Upper lobe of left lung (tissue), 6 donors: Measurements from ENCODE around the gene ZMYND8. TPM values are rescaled to one million over a fixed set of nuclear protein-coding genes. Genes with fewer than 3 reads are reported as not detected.

Experiments
- ATAC-seq, 2 donors: fragments of 200-7000 bp; cut with Tn5 transposase; one replicate each; pipeline ENCODE4 v1.9.1; 2022; ENCODE audit warnings: mild to moderate bottlenecking in 2 of 2, moderate library complexity in 2 of 2; ENCODE audit not compliant: low FRiP score in 2 of 2
- DNase-seq, 2 donors: peaks; one replicate each; pipeline ENCODE4 v3.0.0-alpha.2; 2019 to 2020
- H3K27ac ChIP-seq, 4 donors: fragments of 200-600 bp; sonication (generic); one replicate each; pipeline ENCODE4 v1.5.1; 2016 to 2019
- H3K27me3 ChIP-seq, 4 donors: fragments of 200-600 bp; sonication (generic); one replicate each; pipeline ENCODE4 v1.5.1; 2017 to 2019
- H3K36me3 ChIP-seq, 4 donors: fragments of 200-600 bp; sonication (generic); one replicate each; pipeline ENCODE4 v1.5.1; 2016 to 2019
- H3K4me1 ChIP-seq, 4 donors: fragments of 200-600 bp; sonication (generic); one replicate each; pipeline ENCODE4 v1.5.1; 2018 to 2019
- H3K4me3 ChIP-seq, 4 donors: fragments of 200-600 bp; sonication (generic); one replicate each; pipeline ENCODE4 v1.5.1; 2017 to 2019; ENCODE audit warnings: mild to moderate bottlenecking in 2 of 4, moderate library complexity in 1 of 4
- H3K9me3 ChIP-seq, 4 donors: fragments of 200-600 bp; sonication (generic); one replicate each; pipeline ENCODE4 v1.5.1; 2018 to 2019
- CTCF ChIP-seq, 6 experiments: fragments of 450-650 bp in 4 of 6; fragments of 200-600 bp in 2 of 6; sonication (generic) in 2 of 6; IDR thresholded peaks; one replicate each; pipeline ENCODE4 v1.5.1; 2016 to 2019; ENCODE audit warnings: antibody characterized with exemption in 6 of 6
- EP300 ChIP-seq, 4 donors: sonication (generic); formaldehyde crosslinking; IDR thresholded peaks; one replicate each; pipeline ENCODE4 v1.5.1; 2017; ENCODE audit warnings: antibody characterized with exemption in 4 of 4, control low read depth in 2 of 4
- POLR2A ChIP-seq, 4 donors: fragments of 450-650 bp; IDR thresholded peaks; one replicate each; pipeline ENCODE4 v1.5.1; 2016 to 2017; ENCODE audit warnings: antibody characterized with exemption in 4 of 4, mild to moderate bottlenecking in 2 of 4
- POLR2AphosphoS5 ChIP-seq, 2 donors: sonication (generic); formaldehyde crosslinking; IDR thresholded peaks; one replicate each; pipeline ENCODE4 v1.5.1; 2017; ENCODE audit warnings: antibody characterized with exemption in 2 of 2
- WGBS, 2 donors: methylation state at CpG; one replicate each; pipeline ENCODE4 v1.1.5; 2017 to 2018; 5-methylcytosine and 5-hydroxymethylcytosine counted together
- total RNA-seq, 6 donors: library from RNA; depleted of rRNA in 4 of 6; stranded (reverse); fragments of >200 nt in 4 of 6; gene quantifications; one replicate each; pipeline versions ENCODE4 v1.1.0 to v1.2.1, GENCODE V29; 2016 to 2021
- donor health status: DM: no; HTN: no; CAD: no; lungs with moderate emphysema.
- donor health status: DM: no; HTN: yes; CAD: no; lungs with severe emphysema.

ZMYND8 gene
- total RNA-seq, 6 donors from 2014 or later: 24.6 to 120 (median 51.8) TPM

GRCh38 chr20:47256668-47257236 is 99.7 kb downstream of the ZMYND8 start:
- Histone ChIP-seq H3K36me3 (peaks cover 3 to 58% (median 35%) of the 10 kb centered on the region in 4 donors), H3K4me1 (peaks cover 7 to 14% (median 9%) of the 10 kb centered on the region in 4 donors), H3K4me3 (no peak overlapping the region), H3K27me3 (no peaks in the 10 kb centered on the region), H3K27ac (peak overlapping the region in 1 of 4 donors; percentile 49), H3K9me3 (no peaks in the 10 kb centered on the region)
- WGBS, 2 donors: 64 to 83% methylated on average over 8 of the region's 8 CpGs
- TF ChIP-seq CTCF (IDR thresholded peaks at IDR 0.05) (no peak), POLR2A (IDR thresholded peaks at IDR 0.05) (no peak), EP300 (IDR thresholded peaks at IDR 0.05) (no peak), POLR2AphosphoS5 (IDR thresholded peaks at IDR 0.05) (no peak)
- no peak for ATAC-seq
- no peak for DNase-seq

- H3K27me3 ChIP-seq: no peaks in the 10 kb centered on the region
Observed at GRCh38 chr20:47253872-47254271, 102.6 kb downstream of the ZMYND8 start.

GRCh38 chr20:47252879-47253307 is 103.6 kb downstream of the ZMYND8 start:
- no peak for TF ChIP-seq POLR2AphosphoS5 (IDR thresholded peaks at IDR 0.05)
- WGBS, 2 donors: 50 to 84% methylated on average over 1 to 3 of the region's 3 CpGs
- DNase-seq (no peak), ATAC-seq (no peak)
- no peaks in the 10 kb centered on the region for H3K27me3 ChIP-seq
- H3K4me3 ChIP-seq: no peak overlapping the region
- no peaks in the 10 kb centered on the region for H3K9me3 ChIP-seq
- peak overlapping the region in 1 of 4 donors; percentile 18 for H3K27ac ChIP-seq
- peaks cover 9 to 69% (median 42%) of the 10 kb centered on the region in 4 donors for H3K36me3 ChIP-seq
- no peaks in the 10 kb centered on the region for H3K4me1 ChIP-seq

More at GRCh38 chr20:47253872-47254271, 102.6 kb downstream of the ZMYND8 start:
- Histone ChIP-seq H3K4me3 (no peak overlapping the region), H3K36me3 (peaks cover 2 to 69% (median 32%) of the 10 kb centered on the region in 4 donors), H3K27ac (no peak overlapping the region), H3K9me3 (no peaks in the 10 kb centered on the region), H3K4me1 (peaks cover 2 to 9% (median 3%) of the 10 kb centered on the region in 4 donors)
- 77 to 82% methylated on average over 6 of the region's 6 CpGs for WGBS, 2 donors
- DNase-seq (no peak), ATAC-seq (no peak)
- no peak for TF ChIP-seq CTCF (IDR thresholded peaks at IDR 0.05)
- no peak for TF ChIP-seq EP300 (IDR thresholded peaks at IDR 0.05)
- no peak for TF ChIP-seq POLR2AphosphoS5 (IDR thresholded peaks at IDR 0.05)
- no peak for TF ChIP-seq POLR2A (IDR thresholded peaks at IDR 0.05)

GRCh38 chr20:47251154-47252020 is 105.1 kb downstream of the ZMYND8 start:
- TF ChIP-seq EP300 (IDR thresholded peaks at IDR 0.05) (no peak), POLR2A (IDR thresholded peaks at IDR 0.05) (no peak), POLR2AphosphoS5 (IDR thresholded peaks at IDR 0.05) (no peak), CTCF (IDR thresholded peaks at IDR 0.05) (no peak)
- H3K27me3 ChIP-seq: no peaks in the 10 kb centered on the region
- H3K9me3 ChIP-seq: no peaks in the 10 kb centered on the region
- 94 to 96% methylated on average over 19 of the region's 19 CpGs for WGBS, 2 donors
- peaks cover 10 to 79% (median 55%) of the 10 kb centered on the region in 4 donors for H3K36me3 ChIP-seq
- H3K27ac ChIP-seq: no peak overlapping the region
- no peaks in the 10 kb centered on the region for H3K4me1 ChIP-seq
- H3K4me3 ChIP-seq: no peak overlapping the region
- DNase-seq: peak in 1 of 2 donors; percentile 54
- ATAC-seq: no peak

- Histone ChIP-seq H3K4me3 (no peak overlapping the region), H3K27ac (no peak overlapping the region), H3K36me3 (peaks cover 21 to 86% (median 64%) of the 10 kb centered on the region in 4 donors), H3K4me1 (no peaks in the 10 kb centered on the region), H3K27me3 (no peaks in the 10 kb centered on the region), H3K9me3 (no peaks in the 10 kb centered on the region)
- DNase-seq (no peak), ATAC-seq (no peak)
- WGBS, 2 donors: 91 to 97% methylated on average over 4 of the region's 4 CpGs
- TF ChIP-seq POLR2A (IDR thresholded peaks at IDR 0.05): no peak
- no peak for TF ChIP-seq EP300 (IDR thresholded peaks at IDR 0.05)
- no peak for TF ChIP-seq CTCF (IDR thresholded peaks at IDR 0.05)
- TF ChIP-seq POLR2AphosphoS5 (IDR thresholded peaks at IDR 0.05): no peak
Observed at GRCh38 chr20:47250360-47250759, 106.1 kb downstream of the ZMYND8 start.
